Psoas muscle (tissue), 8 donors: ENCODE measurements around the gene MRPS22. TPM values are rescaled to one million over a fixed set of nuclear protein-coding genes. Genes with fewer than 3 reads are reported as not detected.
"Not testable (repeated sequence)": the region's sequence is repeated elsewhere in the genome, so short reads cannot be mapped to it uniquely, and the experiment has no call there.

Source experiments
- ATAC-seq, 4 donors: fragments of 200-7000 bp; cut with Tn5 transposase; one replicate each; pipeline ENCODE4 v1.9.1; 2020; ENCODE audit warnings: moderate library complexity in 3 of 4, mild to moderate bottlenecking in 2 of 4
- DNase-seq, 2 donors: peaks; one replicate each; pipeline ENCODE4 v3.0.0-alpha.2; 2020
- H3K27ac ChIP-seq: fragments of 200-600 bp; one replicate; pipeline ENCODE4 v1.8.0; 2022
- H3K27me3 ChIP-seq, 3 donors: fragments of 200-600 bp in 1 of 3; one replicate each; pipeline versions ENCODE4 v1.6.1 to v1.8.0; 2013 to 2022; ENCODE audit warnings: low read length in 2 of 3, mild to moderate bottlenecking in 2 of 3, moderate library complexity in 1 of 3; ENCODE audit not compliant: insufficient read depth in 3 of 3
- H3K36me3 ChIP-seq, 2 donors: fragments of 200-600 bp in 1 of 2; one replicate each; pipeline versions ENCODE4 v1.6.1 to v1.8.0; 2013 to 2022; ENCODE audit warnings: low read depth in 1 of 2, mild to moderate bottlenecking in 1 of 2, moderate library complexity in 1 of 2; ENCODE audit not compliant: insufficient read depth in 1 of 2
- H3K4me1 ChIP-seq: fragments of 200-600 bp; one replicate; pipeline ENCODE4 v1.8.0; 2022
- H3K4me3 ChIP-seq: fragments of 200-600 bp; one replicate; pipeline ENCODE4 v1.8.0; 2022; ENCODE audit warnings: mild to moderate bottlenecking
- H3K9me3 ChIP-seq: fragments of 200-600 bp; one replicate; pipeline ENCODE4 v1.8.0; 2022
- WGBS, 3 donors: extraction: QIAGEN DNeasy Blood & Tissue Kit; methylation state at CpG; one replicate each; pipeline versions ENCODE4 v1.1.6 to v1.1.7; 2013; 5-methylcytosine and 5-hydroxymethylcytosine counted together
- intact Hi-C, 2 donors: fragments of 100-400 bp; cut with DNase I; formaldehyde crosslinking; loops; one replicate each; pipeline versions ENCODE4 v1.11.0 to v1.14.2; 2022
- polyA plus RNA-seq, 3 donors: library from polyadenylated mRNA; stranded (reverse); fragments of 200-250 nt; gene quantifications; one replicate each; pipeline ENCODE4 v1.2.3, GENCODE V29; 2013
- total RNA-seq, 4 donors: library from RNA; stranded (reverse); fragmentation: NEBNext Ultra II Directional in 2 of 4; extraction: Animal tissue kit (Norgen Biotek cat#: 25700) in 2 of 4; gene quantifications; one replicate each; pipeline versions ENCODE4 v1.2.1 to v1.2.4, GENCODE V29; 2021 to 2023
- TF ChIP-seq, protein P1 (sequence below): fragments of 200-600 bp; IDR thresholded peaks from one replicate; pipeline ENCODE4 v1.8.0; 2022; ENCODE audit warnings: antibody characterized with exemption
- donor health status: healthy with polysubstance abuse.
- donor health status: DM: no; HTN: no; CAD: no; lungs with moderate emphysema.
- donor health status: Bipolar disorder and iron deficiency.
- donor health status: healthy.
- donor health status: DM: yes; HTN: yes; CAD: no.
- donor health status: DM: no; HTN: no; CAD: no.
- donor health status: DM: no; HTN: no; CAD: no.
- donor health status: DM: yes; HTN: yes; CAD: no.

MRPS22 gene
- total and polyA plus RNA-seq, 7 donors: 67.4 to 143 (median 97.9) TPM

DNA sequence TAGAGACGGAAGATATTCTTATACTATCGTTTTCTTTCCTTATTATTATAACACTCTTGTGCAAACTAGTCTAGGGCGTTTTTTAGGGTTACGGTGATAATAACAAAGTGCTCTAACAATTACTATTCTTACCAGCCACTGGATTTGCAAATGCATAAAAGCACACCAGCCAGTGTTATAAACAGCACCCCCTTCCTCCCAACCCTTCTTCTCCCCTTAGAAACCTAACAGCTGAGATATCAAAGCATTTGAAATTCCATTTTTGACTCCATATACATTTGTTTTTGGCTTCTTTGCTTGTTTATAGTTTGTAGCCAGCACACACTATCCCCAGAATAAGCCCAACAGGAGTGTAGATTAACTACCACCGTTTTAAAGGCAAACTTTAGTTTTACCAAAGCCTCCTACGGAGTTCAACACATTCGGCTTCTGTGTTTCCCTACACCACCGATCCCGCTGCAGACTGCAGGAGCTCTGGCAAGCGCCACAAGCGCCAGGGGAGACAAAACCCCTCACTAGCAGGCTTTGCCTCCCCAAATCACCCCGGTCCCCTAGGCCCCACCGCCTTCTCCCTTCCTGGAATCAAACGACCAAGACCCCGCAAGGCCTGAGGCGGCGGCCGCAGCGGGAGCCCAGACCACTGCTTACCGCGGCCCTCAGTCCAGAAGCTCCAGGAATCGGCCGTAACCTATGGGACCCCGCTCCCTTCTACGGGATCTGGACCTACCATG, 45.2 kb downstream of the MRPS22 start:
- TF ChIP-seq, protein P1, sequence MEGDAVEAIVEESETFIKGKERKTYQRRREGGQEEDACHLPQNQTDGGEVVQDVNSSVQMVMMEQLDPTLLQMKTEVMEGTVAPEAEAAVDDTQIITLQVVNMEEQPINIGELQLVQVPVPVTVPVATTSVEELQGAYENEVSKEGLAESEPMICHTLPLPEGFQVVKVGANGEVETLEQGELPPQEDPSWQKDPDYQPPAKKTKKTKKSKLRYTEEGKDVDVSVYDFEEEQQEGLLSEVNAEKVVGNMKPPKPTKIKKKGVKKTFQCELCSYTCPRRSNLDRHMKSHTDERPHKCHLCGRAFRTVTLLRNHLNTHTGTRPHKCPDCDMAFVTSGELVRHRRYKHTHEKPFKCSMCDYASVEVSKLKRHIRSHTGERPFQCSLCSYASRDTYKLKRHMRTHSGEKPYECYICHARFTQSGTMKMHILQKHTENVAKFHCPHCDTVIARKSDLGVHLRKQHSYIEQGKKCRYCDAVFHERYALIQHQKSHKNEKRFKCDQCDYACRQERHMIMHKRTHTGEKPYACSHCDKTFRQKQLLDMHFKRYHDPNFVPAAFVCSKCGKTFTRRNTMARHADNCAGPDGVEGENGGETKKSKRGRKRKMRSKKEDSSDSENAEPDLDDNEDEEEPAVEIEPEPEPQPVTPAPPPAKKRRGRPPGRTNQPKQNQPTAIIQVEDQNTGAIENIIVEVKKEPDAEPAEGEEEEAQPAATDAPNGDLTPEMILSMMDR: no peak
- DNase-seq (no peak), ATAC-seq (no peak)
- Histone ChIP-seq H3K9me3 (no peaks in the 10 kb centered on the region), H3K27me3 (no peaks in the 10 kb centered on the region), H3K27ac (peak overlapping the region; percentile 91), H3K4me3 (peak overlapping the region; percentile 87), H3K4me1 (peaks cover 47% of the 10 kb centered on the region), H3K36me3 (peaks cover 0 to 1% of the 10 kb centered on the region in 2 donors)
- 2 to 3% (median 3%) methylated on average over 20 to 25 of the region's 25 CpGs for WGBS, 3 donors
- intact Hi-C loops: loop anchor here in 1 of 2 donors (2.0 kb wide), 1 partner anchor 44 kb away; the partner anchor contains the start of gene MRPS22

DNA sequence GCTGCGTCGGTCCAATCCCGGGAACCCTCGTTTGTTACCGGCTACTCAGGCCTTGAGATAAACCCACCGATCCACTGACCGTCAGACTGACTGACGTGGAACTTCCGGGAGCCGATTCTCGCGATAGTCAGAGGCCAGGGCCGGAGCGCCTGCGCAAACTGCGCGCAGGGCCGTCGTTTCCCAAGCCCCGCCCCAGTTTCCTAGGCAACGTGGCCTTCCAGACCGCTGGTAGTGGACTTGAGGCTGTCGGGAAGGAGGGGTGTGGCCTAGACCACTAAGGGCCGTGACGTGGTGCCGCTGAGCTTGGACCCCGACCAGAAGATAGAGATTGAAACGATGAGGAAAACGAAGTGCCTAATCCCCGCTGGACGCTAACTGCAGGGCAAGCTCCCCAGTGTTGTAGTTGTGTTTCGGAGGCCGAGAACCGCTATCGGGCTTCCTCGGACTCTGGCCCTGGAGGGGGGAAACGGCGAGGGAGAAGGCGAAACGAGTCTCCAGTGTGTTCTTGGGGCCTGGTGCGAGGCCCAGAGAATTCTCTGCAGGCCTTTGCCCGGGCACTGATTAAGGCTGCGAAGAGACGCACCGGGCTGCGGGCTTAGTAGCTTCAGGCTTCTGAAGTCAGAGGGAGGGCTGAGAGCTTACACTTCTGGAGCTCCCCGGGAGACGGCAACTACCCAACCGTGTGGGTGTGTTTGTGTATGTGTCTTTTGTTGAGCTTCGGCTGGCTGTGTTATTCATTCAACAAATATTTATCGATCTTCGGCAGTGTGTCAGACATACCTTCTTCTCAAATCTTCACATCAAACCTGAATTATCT, 45.9 kb downstream of the MRPS22 start, which contains the start of gene COPB2:
COPB2 (minus strand) TSS at position 96 of the 817 bp plus-strand sequence. CDS start 97 bp downstream, outside the sequence.
- Histone ChIP-seq H3K27me3 (no peaks in the 10 kb centered on the region), H3K9me3 (no peaks in the 10 kb centered on the region), H3K27ac (peak within 1 kb of the TSS; percentile 91), H3K4me1 (peaks cover 51% of the 10 kb centered on the region), H3K36me3 (no peaks in the 10 kb centered on the region), H3K4me3 (peak within 1 kb of the TSS; percentile 87)
- 0% methylated on average over 49 to 52 of the region's 52 CpGs for WGBS, 3 donors
- peak; percentile 98 to 100 (median 99) for ATAC-seq
- intact Hi-C loops: loop anchor here in 1 of 2 donors (2.0 kb wide), 1 partner anchor 45 kb away; the partner anchor contains the start of gene MRPS22
- TF ChIP-seq, protein P1: no peak
- DNase-seq: peak; percentile 99 to 100

DNA sequence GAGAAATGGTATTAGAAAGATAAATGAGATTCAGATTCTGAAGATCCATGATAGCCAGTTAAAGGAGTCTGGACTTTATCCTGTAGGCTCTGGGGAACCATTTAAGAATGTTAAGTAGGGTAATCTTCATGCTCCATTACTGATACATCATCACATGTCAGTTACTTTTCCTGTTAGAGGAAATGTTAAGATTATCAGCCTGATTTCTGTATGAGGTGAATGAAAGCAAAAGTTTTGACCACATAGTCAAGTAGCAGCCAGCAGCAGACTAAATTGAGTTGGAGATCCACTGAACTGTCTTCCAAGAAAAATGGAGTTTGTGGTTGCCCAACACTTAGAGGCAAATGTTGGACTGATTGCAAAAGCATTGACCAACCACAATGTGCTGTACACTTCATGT, 50.3 kb downstream of the MRPS22 start:
- DNase-seq (no peak), ATAC-seq (no peak)
- H3K4me1 ChIP-seq: peaks cover 26% of the 10 kb centered on the region
- TF ChIP-seq, protein P1: no peak
- no peak overlapping the region for H3K27ac ChIP-seq
- H3K9me3 ChIP-seq: no peaks in the 10 kb centered on the region
- intact Hi-C loops: no loop called here
- no peak overlapping the region for H3K4me3 ChIP-seq
- H3K36me3 ChIP-seq: no peaks in the 10 kb centered on the region
- H3K27me3 ChIP-seq: no peaks in the 10 kb centered on the region

DNA sequence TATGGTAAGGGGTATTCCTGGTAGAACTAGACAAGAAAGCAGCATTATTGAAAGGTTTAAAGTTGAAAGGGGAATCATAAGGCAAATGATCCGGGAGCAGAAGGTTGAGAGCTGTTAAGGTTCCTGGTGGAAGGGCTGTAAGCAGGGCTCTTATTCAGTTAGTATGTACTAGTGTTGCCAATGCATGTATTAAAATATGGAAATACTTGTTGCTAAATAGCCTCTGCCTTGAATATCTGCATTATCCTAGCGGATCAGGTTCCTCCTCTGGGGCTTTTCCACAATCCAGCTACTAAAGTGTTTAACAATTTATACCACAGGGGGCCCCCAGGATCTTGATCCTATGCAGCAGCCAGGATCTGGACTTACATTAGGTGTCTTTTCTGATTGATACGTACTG, 52.9 kb downstream of the MRPS22 start:
- TF ChIP-seq, protein P1: no peak
- Histone ChIP-seq H3K36me3 (no peaks in the 10 kb centered on the region), H3K4me1 (peaks cover 12% of the 10 kb centered on the region), H3K9me3 (peaks cover 6% of the 10 kb centered on the region), H3K27ac (no peak overlapping the region), H3K4me3 (no peak overlapping the region), H3K27me3 (no peaks in the 10 kb centered on the region)
- intact Hi-C loops: no loop called here
- 71 to 79% (median 76%) methylated on average over 3 of the region's 3 CpGs for WGBS, 3 donors
- DNase-seq (no peak), ATAC-seq (no peak)

DNA sequence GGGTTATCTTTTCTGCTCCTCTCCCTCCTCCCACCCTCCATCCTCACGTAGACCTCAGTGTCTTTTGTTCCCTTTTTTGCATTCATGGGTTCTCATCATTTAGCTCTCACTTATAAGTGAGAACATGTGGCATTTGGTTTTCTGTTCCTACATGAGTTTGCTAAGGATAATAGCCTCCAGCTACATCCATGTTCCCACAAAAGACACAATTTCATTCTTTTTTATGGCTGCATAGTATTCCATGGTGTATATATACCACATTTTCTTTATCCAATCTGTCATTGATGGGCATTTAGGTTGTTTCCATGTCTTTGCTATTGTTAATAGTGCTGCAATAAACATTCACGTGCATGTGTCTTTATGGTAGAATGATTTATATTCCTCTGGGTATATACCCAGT, 57.3 kb downstream of the MRPS22 start:
- H3K4me3 ChIP-seq, DNase-seq, H3K27me3 ChIP-seq, ATAC-seq, H3K27ac ChIP-seq, intact Hi-C loops, H3K4me1 ChIP-seq, H3K36me3 ChIP-seq: not testable (repeated sequence)
- 85 to 94% (median 85%) methylated on average over 2 of the region's 2 CpGs for WGBS, 3 donors
- H3K9me3 ChIP-seq: peaks cover 15% of the 10 kb centered on the region
